Keratinocyte (primary cell): ENCODE data around the gene DPH6. TPM values are rescaled to one million over a fixed set of nuclear protein-coding genes. Genes with fewer than 3 reads are reported as not detected.
A peak's percentile ranks its signal among the peaks of the same experiment; 100 is the strongest.

Source experiments
- DNase-seq: peaks from one replicate; pipeline ENCODE4 v3.0.0-alpha.2; 2011; ENCODE audit warnings: low read depth, missing footprints, low spot score
- FAIRE-seq: peaks from 2 replicates; lab custom pipeline; 2011; peaks lifted over from hg19 to GRCh38; lab: Jason Lieb, UNC
- H2AFZ ChIP-seq: 2 replicates; pipeline ENCODE4 v1.6.0; 2012; ENCODE audit warnings: low read length, control low read depth, inconsistent platforms; ENCODE audit not compliant: control insufficient read depth
- H3K27ac ChIP-seq: 2 replicates; pipeline ENCODE4 v1.5.1; 2011; ENCODE audit warnings: low read length; ENCODE audit not compliant: control insufficient read depth, insufficient read depth
- H3K27me3 ChIP-seq: 3 replicates; pipeline ENCODE4 v1.6.0; 2011; ENCODE audit warnings: low read length; ENCODE audit not compliant: control insufficient read depth, insufficient read depth; ENCODE audit errors: extremely low read depth
- H3K36me3 ChIP-seq, 2 experiments: 2 replicates in 1 of 2; 3 replicates in 1 of 2; pipeline ENCODE4 v1.5.1; 2011; ENCODE audit warnings: low read length in 2 of 2, mild to moderate bottlenecking in 1 of 2; ENCODE audit not compliant: control insufficient read depth in 2 of 2, insufficient read depth in 2 of 2; ENCODE audit errors: extremely low read depth in 1 of 2
- H3K4me1 ChIP-seq: 3 replicates; pipeline ENCODE4 v1.5.1; 2011; ENCODE audit warnings: low read length; ENCODE audit not compliant: control insufficient read depth, insufficient read depth; ENCODE audit errors: extremely low read depth
- H3K4me2 ChIP-seq: 3 replicates; pipeline ENCODE4 v1.6.0; 2011; ENCODE audit warnings: low read depth, low read length; ENCODE audit not compliant: control insufficient read depth, insufficient read depth; ENCODE audit errors: extremely low read depth
- H3K4me3 ChIP-seq, 3 experiments: fragments of 200-600 bp in 1 of 3; sonication (generic) in 1 of 3; 2 replicates in 2 of 3; 3 replicates in 1 of 3; pipeline ENCODE4 v1.5.1; 2011 to 2016; ENCODE audit warnings: low read length in 3 of 3, mild to moderate bottlenecking in 3 of 3, control low read depth in 2 of 3, inconsistent platforms in 1 of 3, low read depth in 1 of 3, mixed read lengths in 1 of 3, mixed run types in 1 of 3, moderate library complexity in 1 of 3; ENCODE audit not compliant: control insufficient read depth in 2 of 3, insufficient read depth in 2 of 3; ENCODE audit errors: extremely low read depth in 1 of 3
- H3K79me2 ChIP-seq: 2 replicates; pipeline ENCODE4 v1.6.0; 2012; ENCODE audit warnings: low read length; ENCODE audit not compliant: control insufficient read depth, insufficient read depth
- H3K9ac ChIP-seq: 3 replicates; pipeline ENCODE4 v1.6.0; 2011; ENCODE audit warnings: low read length; ENCODE audit not compliant: control insufficient read depth, insufficient read depth; ENCODE audit errors: extremely low read depth
- H3K9me1 ChIP-seq: 3 replicates; pipeline ENCODE4 v1.6.0; 2011; ENCODE audit warnings: low read length; ENCODE audit not compliant: control insufficient read depth, insufficient read depth; ENCODE audit errors: extremely low read depth
- H3K9me3 ChIP-seq: 2 replicates; pipeline ENCODE4 v1.5.1; 2012; ENCODE audit warnings: low read depth, low read length; ENCODE audit not compliant: control insufficient read depth
- H4K20me1 ChIP-seq: 3 replicates; pipeline ENCODE4 v1.6.0; 2011; ENCODE audit warnings: low read length; ENCODE audit not compliant: control insufficient read depth, insufficient read depth; ENCODE audit errors: extremely low read depth
- CTCF ChIP-seq, 3 experiments: IDR thresholded peaks in 1 of 3; conservative IDR thresholded peaks in 1 of 3; optimal IDR thresholded peaks in 1 of 3; 2 replicates in 2 of 3; 3 replicates in 1 of 3; pipeline versions ENCODE3 to v1.5.1; 2011; ENCODE audit warnings: low read length in 3 of 3, mild to moderate bottlenecking in 3 of 3, moderate library complexity in 2 of 3, control low read depth in 1 of 3, inconsistent platforms in 1 of 3; ENCODE audit not compliant: insufficient read depth in 2 of 3; ENCODE audit errors: extremely low read depth in 1 of 3
- EZH2 ChIP-seq: IDR thresholded peaks from one replicate; pipeline ENCODE4 v1.6.1; 2012; ENCODE audit warnings: inconsistent platforms, mild to moderate bottlenecking, low read length, moderate library complexity
- dilution Hi-C: fragments of 300-500 bp; cut with MboI; formaldehyde crosslinking; loops from one replicate; pipeline ENCODE4 v1.7.0; 2020; ENCODE audit warnings: low sequenced_read_pairs; ENCODE audit not compliant: extremely low pct_ligation_motif_present
- polyA plus RNA-seq, 5 experiments: library from polyadenylated mRNA; depleted of rRNA in 3 of 5; stranded (reverse) in 3 of 5; stranded (forward) in 1 of 5; unstranded in 1 of 5; fragments of >200 nt; gene quantifications; 1 replicate in 1 of 5; 2 replicates in 3 of 5; 3 replicates in 1 of 5; pipeline versions ENCODE4 v1.2.1 to v1.2.3, GENCODE V29; 2011 to 2012; ENCODE audit warnings: missing spikeins in 2 of 5, low read depth in 1 of 5, low replicate concordance in 1 of 5

DPH6 gene
- polyA plus RNA-seq, 1 donor (not counting 4 experiments of a cell fraction or from before 2014, with no cell fraction given), result 13.6 TPM

- Histone ChIP-seq H3K36me3 (no peaks in the 10 kb centered on the region), H3K4me3 (no peak overlapping the region), H3K79me2 (no peaks in the 10 kb centered on the region), H3K9me1 (no peaks in the 10 kb centered on the region), H3K9ac (no peak overlapping the region), H3K4me2 (no peak overlapping the region), H3K27ac (no peak overlapping the region), H3K27me3 (no peaks in the 10 kb centered on the region), H2AFZ (no peak overlapping the region), H4K20me1 (no peaks in the 10 kb centered on the region), H3K4me1 (peaks cover 4% of the 10 kb centered on the region), H3K9me3 (no peaks in the 10 kb centered on the region)
- FAIRE-seq (no peak), DNase-seq (no peak)
- TF ChIP-seq EZH2 (no peak), CTCF (optimal IDR thresholded peaks at IDR 0.05 in 1 of 3, IDR thresholded peaks at IDR 0.05 in 1 of 3, conservative IDR thresholded peaks at IDR 0.05 in 1 of 3; ENCODE audit: extremely low read depth in 1 of 3, insufficient read depth in 2 of 3, low read length in 3 of 3) (peak in 2 of 3 experiments; percentile 32 to 56)
- dilution Hi-C loops, result no loop called here
Observed at GRCh38 chr15:35519541-35520149, 26.3 kb downstream of the DPH6 start.

GRCh38 chr15:35519052-35519451 is 26.9 kb downstream of the DPH6 start:
- DNase-seq (no peak), FAIRE-seq (no peak)
- no peaks in the 10 kb centered on the region for H3K79me2 ChIP-seq
- H3K9ac ChIP-seq, result no peak overlapping the region
- dilution Hi-C loops, result no loop called here
- no peak overlapping the region for H3K4me2 ChIP-seq
- no peak overlapping the region for H2AFZ ChIP-seq
- H3K9me3 ChIP-seq, result no peaks in the 10 kb centered on the region
- H4K20me1 ChIP-seq, result no peaks in the 10 kb centered on the region
- no peaks in the 10 kb centered on the region for H3K9me1 ChIP-seq
- H3K27me3 ChIP-seq, result no peaks in the 10 kb centered on the region
- H3K36me3 ChIP-seq, result no peaks in the 10 kb centered on the region
- no peak overlapping the region for H3K27ac ChIP-seq
- H3K4me3 ChIP-seq, result no peak overlapping the region
- H3K4me1 ChIP-seq, result peaks cover 5% of the 10 kb centered on the region
- TF ChIP-seq EZH2, result no peak
- no peak for TF ChIP-seq CTCF (optimal IDR thresholded peaks at IDR 0.05 in 1 of 3, IDR thresholded peaks at IDR 0.05 in 1 of 3, conservative IDR thresholded peaks at IDR 0.05 in 1 of 3; ENCODE audit: extremely low read depth in 1 of 3, insufficient read depth in 2 of 3, low read length in 3 of 3)
